ENCODE results near the gene TARBP2.
A peak's percentile ranks its signal among the peaks of the same experiment; 100 is the strongest.

TARBP2 gene

GRCh38 chr12:53492830-53493609 lies 8.1 kb upstream of the TARBP2 start:
- H3K36me3 ChIP-seq (ENCODE audit: control insufficient read depth, low read length): 0 out of 2 replicates have a peak, but pooled peaks cover 3% of the 10 kb centered on the region
- peak overlapping the region; percentile 100 for H3K4me2 ChIP-seq (ENCODE audit: low read length)
- no peaks in the 10 kb centered on the region for H3K9me3 ChIP-seq (ENCODE audit: control insufficient read depth, insufficient read depth, low read length)
- peaks cover 51% of the 10 kb centered on the region for H3K4me1 ChIP-seq (ENCODE audit: control insufficient read depth, low read length)
- peak overlapping the region; percentile 93 for H3K4me3 ChIP-seq (ENCODE audit: low read length)
- H3F3A ChIP-seq (ENCODE audit: control insufficient read depth, insufficient read depth): peaks cover 2% of the 10 kb centered on the region; the same call in 1 of the 2 replicates
- no peaks in the 10 kb centered on the region for H4K20me1 ChIP-seq (ENCODE audit: control insufficient read depth, insufficient read depth, low read depth, low read length)
- no peaks in the 10 kb centered on the region for H3K9me2 ChIP-seq (replicated peaks; ENCODE audit: control insufficient read depth, low read length)
- H3K27ac ChIP-seq (ENCODE audit: low read depth, low read length): peak overlapping the region; percentile 24; the same call in 1 of the 2 replicates
- H3K27me3 ChIP-seq (ENCODE audit: control insufficient read depth, low read length): no peaks in the 10 kb centered on the region
- H3K79me2 ChIP-seq (ENCODE audit: control insufficient read depth, low read length): peaks cover 5% of the 10 kb centered on the region; the same call in 1 of the 2 replicates
- TF ChIP-seq CTCF (IDR thresholded peaks at IDR 0.05; ENCODE audit: low read depth, low read length, poor library complexity, severe bottlenecking): no peak
- no peak for TF ChIP-seq EZH2phosphoT487 (IDR thresholded peaks at IDR 0.05; ENCODE audit: borderline replicate concordance, low read length)

- Histone ChIP-seq H3K9me2 (replicated peaks; ENCODE audit: control insufficient read depth, low read length) (no peaks in the 10 kb centered on the region), H3K9me3 (ENCODE audit: control insufficient read depth, insufficient read depth, low read length) (no peaks in the 10 kb centered on the region), H3K36me3 (ENCODE audit: control insufficient read depth, low read length) (0 out of 2 replicates have a peak, but pooled peaks cover 3% of the 10 kb centered on the region), H3F3A (ENCODE audit: control insufficient read depth, insufficient read depth) (peaks cover 2% of the 10 kb centered on the region; the same call in 1 of the 2 replicates), H3K27ac (ENCODE audit: low read depth, low read length) (peak overlapping the region; percentile 24; the same call in 1 of the 2 replicates), H3K4me2 (ENCODE audit: low read length) (peak overlapping the region; percentile 100), H4K20me1 (ENCODE audit: control insufficient read depth, insufficient read depth, low read depth, low read length) (no peaks in the 10 kb centered on the region), H3K79me2 (ENCODE audit: control insufficient read depth, low read length) (peaks cover 13% of the 10 kb centered on the region), H3K27me3 (ENCODE audit: control insufficient read depth, low read length) (no peaks in the 10 kb centered on the region), H3K4me1 (ENCODE audit: control insufficient read depth, low read length) (peaks cover 58% of the 10 kb centered on the region), H3K4me3 (ENCODE audit: low read length) (peak overlapping the region; percentile 93)
- no peak for TF ChIP-seq CTCF (IDR thresholded peaks at IDR 0.05; ENCODE audit: low read depth, low read length, poor library complexity, severe bottlenecking)
- no peak for TF ChIP-seq EZH2phosphoT487 (IDR thresholded peaks at IDR 0.05; ENCODE audit: borderline replicate concordance, low read length)
Observed at GRCh38 chr12:53493610-53494391, 7.3 kb upstream of the TARBP2 start.

GRCh38 chr12:53495903-53496751 lies 5.0 kb upstream of the TARBP2 start:
- Histone ChIP-seq H3K4me1 (ENCODE audit: control insufficient read depth, low read length) (peaks cover 65% of the 10 kb centered on the region), H3K36me3 (ENCODE audit: control insufficient read depth, low read length) (0 out of 2 replicates have a peak, but pooled peaks cover 3% of the 10 kb centered on the region), H4K20me1 (ENCODE audit: control insufficient read depth, insufficient read depth, low read depth, low read length) (no peaks in the 10 kb centered on the region), H3K9me2 (replicated peaks; ENCODE audit: control insufficient read depth, low read length) (no peaks in the 10 kb centered on the region), H3K27me3 (ENCODE audit: control insufficient read depth, low read length) (no peaks in the 10 kb centered on the region), H3K9me3 (ENCODE audit: control insufficient read depth, insufficient read depth, low read length) (no peaks in the 10 kb centered on the region), H3K27ac (ENCODE audit: low read depth, low read length) (no peak overlapping the region), H3K4me3 (ENCODE audit: low read length) (no peak overlapping the region), H3K4me2 (ENCODE audit: low read length) (no peak overlapping the region), H3K79me2 (ENCODE audit: control insufficient read depth, low read length) (peaks cover 17% of the 10 kb centered on the region), H3F3A (ENCODE audit: control insufficient read depth, insufficient read depth) (peaks cover 9% of the 10 kb centered on the region)
- TF ChIP-seq CTCF (IDR thresholded peaks at IDR 0.05; ENCODE audit: low read depth, low read length, poor library complexity, severe bottlenecking): no peak
- TF ChIP-seq EZH2phosphoT487 (IDR thresholded peaks at IDR 0.05; ENCODE audit: borderline replicate concordance, low read length): no peak

Data from DOHH2 (cell line).